Hindlimb muscle (tissue), 1 donor: Measurements from ENCODE around the gene HSPB6. TPM values are rescaled to one million over a fixed set of nuclear protein-coding genes. Genes with fewer than 3 reads are reported as not detected.
A peak's percentile ranks its signal among the peaks of the same experiment; 100 is the strongest.

Source experiments
- DNase-seq: peaks from one replicate; pipeline ENCODE4 v3.0.0-alpha.2; 2013
- polyA plus RNA-seq: library from polyadenylated mRNA; unstranded; fragments of 120-200 nt; gene quantifications from one replicate; pipeline ENCODE4 v1.2.1, GENCODE V29; 2013; ENCODE audit not compliant: insufficient read length

Gene HSPB6
- polyA plus RNA-seq, 1 donor: 816 TPM

DNA sequence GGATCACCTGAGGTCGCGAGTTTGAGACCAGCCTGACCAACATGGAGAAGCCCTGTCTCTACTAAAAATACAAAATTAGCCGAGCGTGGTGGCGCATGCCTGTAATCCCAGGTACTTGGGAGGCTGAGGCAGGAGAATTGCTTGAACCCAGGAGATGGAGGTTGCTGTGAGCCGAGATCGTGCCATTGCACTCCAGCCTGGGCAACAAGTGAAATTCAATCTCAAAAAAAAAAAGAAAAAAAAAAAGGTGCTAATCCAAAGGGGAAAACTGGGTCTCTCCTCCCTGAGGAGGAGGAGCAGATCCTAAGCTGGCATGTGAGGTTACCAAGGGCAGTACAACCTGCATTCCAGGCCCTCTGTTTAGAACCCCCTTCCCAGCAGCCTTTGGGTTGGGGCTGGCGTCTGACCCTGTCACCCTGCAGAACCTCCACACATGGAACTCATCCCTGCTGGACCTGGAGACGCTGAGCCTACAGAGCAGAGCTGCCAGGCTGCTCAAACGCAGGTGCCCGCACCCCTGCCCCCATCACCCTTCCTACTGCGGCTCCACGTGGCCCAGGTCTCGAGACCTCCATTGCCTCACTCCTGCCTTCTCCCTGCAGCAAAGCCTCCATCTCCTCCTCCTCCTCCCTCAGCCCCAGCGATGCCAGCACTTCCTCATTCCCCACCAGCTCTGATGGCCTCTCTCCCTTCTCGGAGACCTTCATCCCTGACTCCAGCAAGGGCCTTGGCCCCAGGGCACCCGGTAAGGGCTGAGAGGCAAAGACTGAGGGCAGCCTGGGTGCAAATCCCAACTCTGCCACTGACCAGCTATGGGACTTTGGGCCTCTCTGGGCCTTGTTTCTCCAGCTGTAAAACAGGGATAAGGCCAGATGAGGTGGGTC, 7.8 kb upstream of the HSPB6 start:
- no peak for DNase-seq

GRCh38 chr19:35760711-35761349, 4.0 kb upstream of the HSPB6 start:
- no peak for DNase-seq

DNA sequence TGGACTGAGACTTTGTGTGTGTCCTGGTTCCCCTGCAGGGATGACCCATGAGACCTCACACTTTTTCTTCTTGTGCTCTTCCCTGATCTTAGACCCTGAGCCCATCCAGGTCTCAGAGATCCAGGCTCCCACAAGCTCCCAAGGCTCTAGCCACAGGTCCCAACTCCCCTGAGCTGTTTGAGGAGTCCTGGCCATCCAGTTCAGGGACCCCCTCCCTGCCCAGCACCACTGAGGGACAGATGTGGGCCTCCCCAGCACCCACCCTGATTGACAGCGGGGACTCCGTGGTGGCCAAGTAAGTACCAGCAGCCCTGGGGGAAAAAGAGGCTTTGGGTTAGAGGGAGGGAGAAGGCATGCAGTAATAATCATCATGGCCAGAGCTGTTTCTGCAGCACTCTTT, 2.9 kb upstream of the HSPB6 start:
- DNase-seq: no peak

DNA sequence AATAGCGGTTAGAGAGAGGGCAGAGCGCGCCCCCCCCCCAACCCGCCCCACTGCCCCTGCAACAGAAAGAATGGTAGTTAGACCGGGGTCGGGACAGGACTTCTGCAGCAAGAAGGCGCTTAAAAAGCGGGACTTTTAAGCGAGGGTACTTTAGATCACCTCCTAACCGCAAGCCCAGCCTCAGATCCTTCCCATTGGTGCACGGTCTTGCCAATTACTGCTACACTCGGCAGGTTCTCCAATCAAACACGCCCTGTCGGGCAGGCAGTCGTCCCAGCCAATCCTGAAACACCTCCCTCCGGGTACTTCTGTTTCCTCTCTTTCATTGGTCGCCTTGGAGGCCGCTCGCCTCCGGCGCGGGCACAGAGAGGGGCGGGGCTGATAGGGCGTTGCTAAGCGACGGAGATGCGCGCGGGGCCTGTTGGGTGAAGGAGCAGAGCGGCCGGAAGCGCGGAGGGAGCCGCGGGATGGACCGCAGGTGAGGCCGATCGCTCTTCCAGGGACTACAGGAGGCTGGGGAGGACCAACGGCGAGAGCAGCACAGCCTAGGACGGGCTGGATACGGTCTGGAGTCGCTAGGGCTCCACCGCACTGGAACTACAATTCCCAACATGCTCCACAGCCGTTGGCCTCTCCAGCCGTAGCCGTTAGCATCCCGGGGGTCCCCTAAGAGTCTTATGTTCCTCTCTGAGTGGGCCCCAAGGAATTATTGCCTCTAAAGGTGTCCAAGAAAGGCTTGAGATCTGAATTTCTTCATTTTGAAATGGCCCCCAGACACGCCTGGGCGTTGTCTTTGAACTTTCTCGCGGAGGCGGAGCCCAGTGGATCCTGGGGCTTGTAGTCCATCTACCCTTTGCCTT, 1.1 kb upstream of the HSPB6 start, which contains the start of gene PROSER3:
TSS of gene PROSER3 (plus strand) at position 428 of the 860 bp plus-strand sequence. CDS start at position 468, 40 bp downstream.
- peak; percentile 98 for DNase-seq

DNA sequence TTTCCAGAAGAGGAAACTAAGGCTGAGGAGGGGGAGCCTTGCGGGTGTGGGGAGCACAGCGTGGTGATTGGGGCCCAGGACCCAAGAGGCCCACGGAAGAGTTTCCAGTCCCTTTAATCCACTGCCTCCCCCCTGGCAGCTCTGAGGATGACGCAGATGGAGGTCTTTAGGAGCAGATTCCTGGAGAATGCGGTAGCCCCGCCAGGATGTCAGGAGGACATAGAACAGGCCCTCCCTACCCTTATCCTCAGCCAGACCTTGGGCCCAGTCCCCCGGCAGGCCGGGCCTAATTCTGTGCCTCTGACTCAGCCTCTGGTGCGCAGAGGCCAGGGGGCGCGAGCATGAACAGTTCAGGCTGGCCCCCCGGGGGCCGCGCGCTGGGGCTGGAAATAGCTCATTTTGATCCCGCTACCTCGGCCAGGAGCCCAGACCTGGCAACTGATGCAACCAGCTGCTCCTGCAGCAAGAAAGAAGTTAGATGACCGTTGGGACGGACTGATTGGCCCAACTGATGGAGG, 461 bp upstream of the HSPB6 start:
- DNase-seq: peak; percentile 95

DNA sequence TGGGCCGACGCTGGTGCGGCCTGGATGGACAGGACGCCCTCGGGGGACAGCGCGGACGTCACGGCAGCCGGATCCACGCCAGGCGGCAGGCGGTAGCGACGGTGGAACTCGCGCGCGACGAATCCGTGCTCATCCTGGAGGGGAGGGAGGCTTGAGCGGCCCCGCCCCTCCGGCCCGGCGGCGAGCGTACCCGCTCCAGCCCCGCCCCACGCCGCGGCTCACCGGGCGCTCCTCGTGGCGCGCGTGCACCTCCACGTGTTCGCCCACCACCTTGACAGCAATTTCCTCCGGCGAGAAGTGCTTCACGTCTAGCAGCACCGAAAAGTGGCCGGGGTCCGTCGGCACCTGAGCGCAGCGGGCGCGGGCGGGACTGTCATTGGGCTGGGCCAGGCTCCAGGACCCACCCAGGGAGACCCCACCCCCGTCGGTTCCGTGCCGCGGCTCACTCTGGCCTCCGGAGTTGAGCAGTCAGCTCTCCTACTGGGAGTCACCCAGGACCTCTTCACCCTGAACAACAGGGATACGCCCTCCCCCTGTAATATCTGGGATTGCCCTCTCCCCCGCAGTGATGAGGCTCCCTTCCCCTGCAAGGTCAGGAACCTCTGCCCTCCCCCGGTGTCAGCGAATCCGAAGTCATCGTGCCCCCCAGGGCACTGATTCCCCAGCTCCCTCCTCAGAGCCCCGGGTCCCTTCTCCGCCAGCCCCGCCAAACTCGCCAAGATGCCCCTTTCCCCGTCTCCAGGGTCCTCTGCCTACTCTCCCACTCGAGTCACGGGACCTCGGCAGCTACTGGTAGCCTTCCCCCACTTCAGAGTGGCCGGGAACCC, 1.1 kb downstream of the HSPB6 start:
- peak; percentile 88 for DNase-seq

DNA sequence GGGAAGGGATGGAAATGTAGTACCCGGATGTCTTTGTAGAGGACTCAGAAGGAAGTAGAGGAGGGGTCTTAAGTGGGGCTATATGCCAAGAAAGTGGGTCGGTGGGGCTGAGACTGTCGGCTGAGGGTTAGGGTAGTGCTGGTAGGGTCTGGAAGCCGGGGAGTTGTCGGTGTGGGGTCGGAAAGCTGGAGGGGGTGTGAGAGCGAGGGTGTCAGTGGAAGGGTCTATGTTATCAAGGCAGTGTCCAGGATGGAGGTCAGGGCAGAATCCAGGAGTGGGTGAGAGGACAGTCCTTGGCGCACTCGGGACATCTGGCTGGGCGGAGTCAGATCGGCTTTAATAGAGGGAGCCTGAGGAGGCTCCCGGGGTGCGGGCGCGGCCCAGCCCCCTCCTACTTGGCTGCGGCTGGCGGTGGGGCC, 1.7 kb downstream of the HSPB6 start:
- no peak for DNase-seq

DNA sequence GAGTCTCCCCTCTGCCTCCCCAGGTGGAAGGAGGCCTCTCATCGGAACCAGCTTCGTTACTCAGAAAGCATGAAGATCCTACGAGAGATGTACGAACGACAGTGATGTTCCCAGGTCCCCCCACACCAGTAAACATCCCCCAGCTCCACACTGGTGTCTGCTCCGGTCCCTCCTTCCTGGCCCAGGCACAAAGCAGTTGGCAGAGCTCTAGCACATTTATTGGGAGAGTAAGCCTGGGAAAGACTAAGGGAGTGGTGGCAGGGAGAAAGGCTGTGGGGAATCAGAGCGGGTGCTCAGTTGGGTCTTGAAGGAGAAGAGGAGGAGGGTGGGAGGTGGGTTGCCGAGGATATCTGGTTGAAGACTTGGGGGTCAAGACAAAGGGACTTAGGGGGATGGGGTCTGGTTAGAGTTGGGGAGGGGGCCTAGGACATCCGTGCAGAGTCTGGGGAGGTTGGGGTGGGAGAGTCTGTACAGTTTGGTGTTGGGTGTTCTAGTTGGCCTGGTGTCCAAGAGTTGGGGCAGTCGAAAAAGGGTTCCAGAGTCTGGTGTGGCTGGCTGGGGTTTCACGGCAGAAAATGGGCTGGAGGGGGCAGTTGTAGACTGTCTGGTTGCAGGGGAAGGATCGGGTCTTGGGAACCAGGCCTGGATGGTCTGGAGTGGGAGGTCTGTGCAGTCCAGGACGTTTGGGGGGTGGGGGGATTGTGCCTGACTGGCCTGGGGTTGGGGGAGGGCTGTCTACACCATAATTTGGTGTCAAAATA, 2.3 kb downstream of the HSPB6 start:
- DNase-seq: no peak

DNA sequence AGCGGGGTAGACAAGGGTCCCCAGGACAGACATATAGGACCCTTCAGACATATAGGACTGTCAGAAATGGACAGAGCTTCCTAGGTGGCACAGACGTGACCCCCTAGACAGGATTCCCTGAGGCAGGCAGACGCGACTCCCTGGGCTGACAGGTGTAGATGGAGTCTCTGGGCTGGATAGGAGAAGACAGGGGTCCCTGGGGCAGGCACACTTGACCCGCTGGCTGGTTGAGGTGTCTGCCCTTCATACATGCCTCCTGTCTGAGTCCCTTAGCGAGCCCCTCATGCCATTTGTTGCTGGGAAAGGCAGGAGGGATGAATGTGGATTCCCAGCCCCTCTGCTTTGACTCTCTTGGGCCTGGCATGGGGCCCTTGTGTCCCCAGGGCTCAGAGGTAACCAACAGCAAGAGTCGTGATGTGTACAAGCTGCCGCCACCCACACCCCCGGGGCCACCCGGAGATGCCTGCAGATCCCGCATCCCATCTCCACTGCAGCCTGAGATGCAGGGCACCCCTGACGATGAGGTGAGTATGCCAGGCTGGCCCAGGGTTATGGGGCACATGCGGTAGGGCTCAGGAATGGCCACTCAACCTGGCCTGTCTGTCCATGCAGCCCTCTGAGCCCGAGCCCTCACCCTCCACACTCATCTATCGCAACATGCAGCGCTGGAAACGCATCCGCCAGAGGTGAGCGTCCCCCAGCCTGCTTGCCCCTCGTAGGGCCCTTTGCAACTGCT, 3.0 kb downstream of the HSPB6 start:
- DNase-seq: no peak

DNA sequence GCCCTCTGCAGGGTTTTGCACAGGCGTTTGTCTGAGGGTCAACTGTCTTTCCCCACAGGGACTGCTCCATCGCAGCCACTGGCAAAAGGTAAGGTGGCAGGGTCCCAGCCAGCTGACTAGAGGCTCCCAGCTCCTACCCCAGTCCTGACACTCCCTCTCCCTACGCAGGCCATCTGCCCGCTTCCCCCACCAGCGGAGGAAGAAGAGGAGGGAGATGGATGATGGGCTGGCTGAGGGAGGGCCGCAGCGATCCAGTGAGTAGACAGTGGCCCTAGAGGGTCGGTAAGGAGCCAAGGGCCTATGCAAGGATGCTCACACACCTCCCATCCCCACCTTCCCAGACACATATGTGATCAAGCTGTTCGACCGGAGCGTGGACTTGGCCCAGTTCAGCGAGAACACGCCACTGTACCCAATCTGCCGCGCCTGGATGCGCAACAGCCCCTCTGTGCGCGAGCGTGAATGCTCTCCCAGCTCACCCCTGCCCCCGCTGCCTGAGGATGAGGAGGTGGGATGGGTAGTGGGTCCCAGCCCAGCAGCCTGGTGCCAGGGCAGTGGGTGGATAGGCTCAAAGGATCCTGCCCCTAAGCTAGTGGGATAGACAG, 4.0 kb downstream of the HSPB6 start:
- DNase-seq: no peak

GRCh38 chr19:35751839-35752745, 4.7 kb downstream of the HSPB6 start:
- no peak for DNase-seq

DNA sequence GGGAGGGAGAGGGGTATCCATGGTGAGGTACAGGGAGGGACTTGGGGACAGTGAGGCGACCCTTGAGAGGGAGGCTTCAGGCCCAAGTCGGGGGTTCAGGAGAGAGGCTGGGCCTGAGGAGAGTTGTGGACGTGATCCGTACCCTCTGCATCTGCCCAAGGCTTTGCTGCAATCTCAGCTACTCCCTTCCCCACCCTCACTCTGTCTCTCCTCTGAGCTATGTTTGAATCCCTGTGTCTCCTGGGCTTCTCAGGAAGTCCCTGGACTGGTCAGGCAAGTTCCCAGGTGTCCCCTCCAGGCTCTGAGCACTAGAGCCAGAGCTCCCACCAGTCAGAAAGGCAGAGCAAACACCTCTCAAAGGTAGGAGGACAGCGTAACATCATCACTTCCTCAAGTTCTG, 6.7 kb downstream of the HSPB6 start:
- DNase-seq: no peak

GRCh38 chr19:35748106-35749020, 8.5 kb downstream of the HSPB6 start, which contains the start of gene LIN37:
Gene LIN37 (plus strand): TSS chr19:35748576. CDS start chr19:35748725, 149 bp downstream.
- peak; percentile 99 for DNase-seq

DNA sequence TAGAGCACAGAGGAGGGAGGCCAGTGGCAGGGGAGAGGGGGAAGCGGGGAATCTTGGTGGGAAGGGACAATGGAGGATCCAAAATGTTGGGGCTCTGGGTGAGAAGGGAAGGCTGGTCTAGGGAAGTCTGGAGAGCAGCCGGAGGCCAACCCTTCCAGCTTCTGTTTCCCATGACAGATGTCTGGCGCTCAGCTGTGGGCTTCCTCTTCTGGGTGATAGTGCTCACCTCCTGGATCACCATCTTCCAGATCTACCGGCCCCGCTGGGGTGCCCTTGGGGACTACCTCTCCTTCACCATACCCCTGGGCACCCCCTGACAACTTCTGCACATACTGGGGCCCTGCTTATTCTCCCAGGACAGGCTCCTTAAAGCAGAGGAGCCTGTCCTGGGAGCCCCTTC, 10.3 kb downstream of the HSPB6 start:
- no peak for DNase-seq

- DNase-seq: no peak
Measured at GRCh38 chr19:35746087-35746462, 10.8 kb downstream of the HSPB6 start.

GRCh38 chr19:35745328-35746086, 11.3 kb downstream of the HSPB6 start, which contains the start of the genes PSENEN and U2AF1L4:
Gene PSENEN (plus strand): TSS chr19:35745651. CDS start chr19:35745931, 280 bp downstream.
Gene U2AF1L4 (minus strand): TSS chr19:35745418. CDS start chr19:35745391, 27 bp downstream.
- DNase-seq: peak; percentile 100
